OCI-LY7 (cell line): ENCODE data around the gene CWC22.

ENCODE experiments used
- EZH2phosphoT487 ChIP-seq: fragments of 200-600 bp; sonication (generic); IDR thresholded peaks from 2 replicates; pipeline ENCODE4 v1.6.1; 2018; ENCODE audit warnings: low read depth, borderline replicate concordance, mild to moderate bottlenecking, mixed run types, antibody characterized with exemption, low read length, moderate library complexity, mixed read lengths
- TF ChIP-seq, protein P1 (sequence below): fragments of 200-600 bp; sonication (generic); conservative IDR thresholded peaks from 2 replicates; pipeline ENCODE4 v1.5.1; 2014; ENCODE audit warnings: mild to moderate bottlenecking, antibody characterized with exemption, low read length, moderate library complexity, mixed read lengths

GRCh38 chr2:179974761-179975160, 32.3 kb downstream of the CWC22 start:
- TF ChIP-seq, protein P1, sequence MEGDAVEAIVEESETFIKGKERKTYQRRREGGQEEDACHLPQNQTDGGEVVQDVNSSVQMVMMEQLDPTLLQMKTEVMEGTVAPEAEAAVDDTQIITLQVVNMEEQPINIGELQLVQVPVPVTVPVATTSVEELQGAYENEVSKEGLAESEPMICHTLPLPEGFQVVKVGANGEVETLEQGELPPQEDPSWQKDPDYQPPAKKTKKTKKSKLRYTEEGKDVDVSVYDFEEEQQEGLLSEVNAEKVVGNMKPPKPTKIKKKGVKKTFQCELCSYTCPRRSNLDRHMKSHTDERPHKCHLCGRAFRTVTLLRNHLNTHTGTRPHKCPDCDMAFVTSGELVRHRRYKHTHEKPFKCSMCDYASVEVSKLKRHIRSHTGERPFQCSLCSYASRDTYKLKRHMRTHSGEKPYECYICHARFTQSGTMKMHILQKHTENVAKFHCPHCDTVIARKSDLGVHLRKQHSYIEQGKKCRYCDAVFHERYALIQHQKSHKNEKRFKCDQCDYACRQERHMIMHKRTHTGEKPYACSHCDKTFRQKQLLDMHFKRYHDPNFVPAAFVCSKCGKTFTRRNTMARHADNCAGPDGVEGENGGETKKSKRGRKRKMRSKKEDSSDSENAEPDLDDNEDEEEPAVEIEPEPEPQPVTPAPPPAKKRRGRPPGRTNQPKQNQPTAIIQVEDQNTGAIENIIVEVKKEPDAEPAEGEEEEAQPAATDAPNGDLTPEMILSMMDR: no peak
- no peak for TF ChIP-seq EZH2phosphoT487
